Measurements from ENCODE around the gene NCLN. TPM values are rescaled to one million over a fixed set of nuclear protein-coding genes. Genes with fewer than 3 reads are reported as not detected.
"Not testable (repeated sequence)": the region's sequence is repeated elsewhere in the genome, so short reads cannot be mapped to it uniquely, and the experiment has no call there.

NCLN gene
- polyA plus RNA-seq, 1 donor, result 35.9 TPM

GRCh38 chr19:3183721-3184641 lies 1.7 kb upstream of the NCLN start:
- DNase-seq, result no peak

- DNase-seq, result no peak
Observed at GRCh38 chr19:3184847-3185460, 776 bp upstream of the NCLN start.

GRCh38 chr19:3186160-3186688 lies 494 bp downstream of the NCLN start:
- no peak for DNase-seq

- DNase-seq, result no peak
Observed at GRCh38 chr19:3186891-3187661, 1.3 kb downstream of the NCLN start.

- DNase-seq, result no peak
Observed at GRCh38 chr19:3187662-3188511, 2.2 kb downstream of the NCLN start.

GRCh38 chr19:3188627-3189596 lies 3.2 kb downstream of the NCLN start:
- DNase-seq, result no peak

- DNase-seq, result no peak
Observed at GRCh38 chr19:3189702-3190469, 4.2 kb downstream of the NCLN start.

- no peak for DNase-seq
Observed at GRCh38 chr19:3190470-3190770, 4.7 kb downstream of the NCLN start.

GRCh38 chr19:3190921-3191805 lies 5.4 kb downstream of the NCLN start:
- no peak for DNase-seq

GRCh38 chr19:3191806-3192104 lies 6.0 kb downstream of the NCLN start:
- not testable (repeated sequence) for DNase-seq

- no peak for DNase-seq
Observed at GRCh38 chr19:3192228-3192635, 6.5 kb downstream of the NCLN start.

- no peak for DNase-seq
Observed at GRCh38 chr19:3192684-3193083, 7.0 kb downstream of the NCLN start.

GRCh38 chr19:3193256-3194105 lies 7.8 kb downstream of the NCLN start:
- no peak for DNase-seq

- no peak for DNase-seq
Observed at GRCh38 chr19:3194106-3195087, 8.7 kb downstream of the NCLN start.

- DNase-seq, result no peak
Observed at GRCh38 chr19:3196064-3196932, 10.6 kb downstream of the NCLN start.

- no peak for DNase-seq
Observed at GRCh38 chr19:3196933-3197205, 11.1 kb downstream of the NCLN start.
